Esophagus muscularis mucosa (tissue), 4 donors: ENCODE results near the gene KLHL6. TPM values are rescaled to one million over a fixed set of nuclear protein-coding genes. Genes with fewer than 3 reads are reported as not detected.

Source experiments
- DNase-seq: peaks from one replicate; pipeline ENCODE4 v3.0.0-alpha.2; 2017; ENCODE audit errors: extremely low spot score
- H3K27ac ChIP-seq, 4 donors: fragments of 200-600 bp; sonication (generic); replicated peaks in 1 of 4; 1 replicate in 3 of 4; 2 replicates in 1 of 4; pipeline ENCODE4 v1.5.1; 2016 to 2019; ENCODE audit warnings: mild to moderate bottlenecking in 1 of 4
- H3K27me3 ChIP-seq, 4 donors: fragments of 200-600 bp; sonication (generic); one replicate each; pipeline versions ENCODE4 v1.5.1 to v1.6.0; 2016 to 2019
- H3K36me3 ChIP-seq, 4 donors: fragments of 200-600 bp; sonication (generic); one replicate each; pipeline ENCODE4 v1.5.1; 2016 to 2019
- H3K4me1 ChIP-seq, 4 donors: fragments of 200-600 bp; sonication (generic); one replicate each; pipeline ENCODE4 v1.5.1; 2016 to 2019
- H3K4me3 ChIP-seq, 4 donors: fragments of 200-600 bp; sonication (generic); 1 replicate in 2 of 4; 2 replicates in 2 of 4; pipeline ENCODE4 v1.5.1; 2016 to 2019; ENCODE audit warnings: mild to moderate bottlenecking in 4 of 4, moderate library complexity in 1 of 4
- H3K9me3 ChIP-seq, 4 donors: fragments of 200-600 bp; sonication (generic); 1 replicate in 3 of 4; 2 replicates in 1 of 4; pipeline ENCODE4 v1.5.1; 2016 to 2019
- CTCF ChIP-seq, 3 experiments: fragments of 200-600 bp in 2 of 3; fragments of 450-650 bp in 1 of 3; sonication (generic) in 2 of 3; IDR thresholded peaks; one replicate each; pipeline ENCODE4 v1.5.1; 2017 to 2019; ENCODE audit warnings: antibody characterized with exemption in 3 of 3, mild to moderate bottlenecking in 2 of 3, moderate library complexity in 1 of 3
- EP300 ChIP-seq: sonication (generic); formaldehyde crosslinking; IDR thresholded peaks from one replicate; pipeline ENCODE4 v1.6.1; 2017; ENCODE audit warnings: antibody characterized with exemption
- POLR2A ChIP-seq: fragments of 450-650 bp; IDR thresholded peaks from one replicate; pipeline ENCODE4 v1.6.1; 2017; ENCODE audit warnings: antibody characterized with exemption, moderate library complexity, mild to moderate bottlenecking, low read depth
- POLR2AphosphoS5 ChIP-seq, 2 donors: sonication (generic); formaldehyde crosslinking; IDR thresholded peaks; one replicate each; pipeline ENCODE4 v1.6.1; 2017; ENCODE audit warnings: antibody characterized with exemption in 2 of 2
- WGBS: methylation state at CpG from one replicate; pipeline ENCODE4 v1.1.5; 2018; 5-methylcytosine and 5-hydroxymethylcytosine counted together
- intact Hi-C: fragments of 100-400 bp; cut with DNase I; formaldehyde crosslinking; loops from one replicate; pipeline ENCODE4 v1.15.1; 2023
- total RNA-seq, 4 donors: library from RNA; depleted of rRNA; stranded (reverse); fragments of >200 nt; gene quantifications; one replicate each; pipeline versions ENCODE4 v1.1.0 to v1.2.1, GENCODE V29; 2016

The KLHL6 gene
- total RNA-seq, 4 donors from 2014 or later: 0.71 to 4.1 (median 1.3) TPM

DNA sequence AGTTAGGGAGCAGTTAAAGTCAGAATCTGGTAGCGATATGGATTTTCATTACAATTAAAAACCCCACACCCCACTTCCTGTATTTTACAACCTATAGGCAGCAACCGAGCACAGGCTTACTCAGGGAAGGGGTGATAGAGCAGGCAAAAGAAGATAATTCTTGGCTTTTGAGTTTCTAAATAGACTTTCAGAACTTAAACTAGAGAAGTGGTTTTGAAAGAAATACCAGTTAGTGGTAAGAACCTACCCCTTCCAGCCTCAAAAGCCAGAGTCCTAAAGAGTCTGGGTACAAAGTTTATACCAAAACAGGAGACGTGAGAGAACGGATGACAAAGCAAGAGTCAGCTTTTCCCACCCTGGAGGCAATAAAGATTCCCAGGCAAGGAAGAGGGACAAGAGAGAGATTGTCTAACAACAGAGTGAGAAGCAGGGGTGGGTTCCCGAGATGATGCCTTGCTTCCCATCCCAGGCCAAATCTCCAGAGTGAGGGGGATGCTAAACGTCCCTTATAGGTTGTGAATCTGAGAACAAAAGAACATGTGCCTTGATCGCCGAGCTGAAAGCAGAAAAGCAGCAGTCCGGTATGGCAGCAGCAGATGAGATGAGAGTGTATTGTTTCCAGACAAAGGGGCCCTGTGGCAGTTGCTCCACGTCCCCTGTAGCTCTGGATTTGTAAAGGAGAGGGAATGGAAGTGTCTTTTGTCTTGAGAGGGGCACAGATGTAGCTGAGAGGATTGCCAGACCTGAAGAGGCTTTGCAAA lies 36.8 kb downstream of the KLHL6 start:
- no peak overlapping the region for H3K27ac ChIP-seq
- TF ChIP-seq POLR2AphosphoS5 (IDR thresholded peaks at IDR 0.05) (no peak), CTCF (IDR thresholded peaks at IDR 0.05) (no peak), POLR2A (no peak), EP300 (no peak)
- WGBS: 64% methylated on average over 10 of the region's 10 CpGs

DNA sequence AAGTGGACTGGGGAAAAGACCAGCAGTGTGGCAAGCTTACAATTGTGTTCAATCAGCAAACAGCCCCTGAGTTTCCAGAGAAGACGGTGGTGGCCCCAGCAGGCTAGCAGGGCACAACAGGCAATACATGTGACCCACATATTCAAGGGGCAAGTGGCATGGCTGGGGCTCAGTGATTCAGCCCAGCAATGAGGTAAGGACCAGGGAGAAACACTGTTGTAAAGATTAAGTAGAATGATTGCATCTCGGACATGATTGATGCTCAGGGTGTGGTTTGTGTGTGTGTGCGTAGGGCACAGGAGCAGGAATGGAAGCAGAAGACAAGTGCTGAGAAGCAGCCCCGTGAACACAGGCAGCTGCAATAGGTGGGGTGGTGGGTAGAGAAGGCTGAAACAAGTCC lies 37.9 kb downstream of the KLHL6 start:
- Histone ChIP-seq H3K36me3 (no peaks in the 10 kb centered on the region), H3K9me3 (no peaks in the 10 kb centered on the region), H3K4me1 (no peaks in the 10 kb centered on the region), H3K27me3 (no peaks in the 10 kb centered on the region), H3K27ac (no peak overlapping the region), H3K4me3 (no peak overlapping the region)
- intact Hi-C loops: no loop called here
- TF ChIP-seq CTCF (IDR thresholded peaks at IDR 0.05) (no peak), EP300 (no peak), POLR2AphosphoS5 (IDR thresholded peaks at IDR 0.05) (no peak), POLR2A (no peak)
- WGBS: 79% methylated on average over 4 of the region's 4 CpGs
- no peak for DNase-seq

More for the DNA sequence above, 36.8 kb downstream of the KLHL6 start:
- intact Hi-C loops: no loop called here
- no peak overlapping the region for H3K4me3 ChIP-seq
- H3K4me1 ChIP-seq: no peaks in the 10 kb centered on the region
- no peaks in the 10 kb centered on the region for H3K36me3 ChIP-seq
- DNase-seq: no peak
- no peaks in the 10 kb centered on the region for H3K27me3 ChIP-seq
- no peaks in the 10 kb centered on the region for H3K9me3 ChIP-seq

DNA sequence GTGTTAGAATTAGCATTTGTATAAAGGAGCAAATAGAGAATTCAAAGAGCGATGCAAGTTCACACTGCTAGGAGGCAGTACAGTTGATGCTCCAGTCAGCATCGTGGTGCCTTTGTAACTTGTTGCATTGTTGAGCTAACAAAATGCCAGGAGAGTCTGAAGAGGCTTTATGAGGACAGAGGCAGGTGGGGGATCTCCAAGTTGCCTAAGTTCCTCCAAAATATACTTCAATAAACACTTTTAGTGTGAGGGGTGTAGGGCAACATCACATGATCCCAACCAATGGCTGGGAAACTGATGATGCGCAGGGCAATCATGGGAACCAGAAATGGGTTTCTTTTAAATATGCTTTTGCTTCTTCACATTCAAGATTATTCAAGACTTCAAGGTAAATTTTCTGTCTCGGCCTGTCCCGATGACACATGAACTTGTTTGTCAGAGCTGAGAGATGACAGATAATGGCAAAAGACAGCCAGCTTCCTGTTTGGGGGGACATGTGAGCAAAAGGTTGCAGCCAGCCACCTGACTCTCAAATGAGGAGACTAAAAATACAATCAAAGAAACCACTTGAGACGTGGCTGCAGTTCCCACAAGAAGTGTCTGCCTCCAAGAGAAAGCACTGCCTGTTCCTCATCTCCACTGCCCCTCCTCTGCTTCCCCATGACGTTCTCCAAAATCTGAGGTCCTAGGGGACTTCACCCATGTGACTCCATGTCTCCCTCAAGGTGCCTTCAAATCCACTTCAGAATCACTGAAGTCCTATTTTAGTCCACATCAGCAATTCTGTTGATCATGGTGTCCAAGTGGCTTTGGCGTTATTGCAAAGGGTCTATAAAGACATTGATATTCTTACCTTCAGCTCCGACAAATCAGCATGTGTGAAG lies 39.3 kb downstream of the KLHL6 start:
- 74% methylated on average over 9 of the region's 9 CpGs for WGBS
- no peak for DNase-seq
- Histone ChIP-seq H3K27me3 (no peaks in the 10 kb centered on the region), H3K27ac (no peak overlapping the region), H3K36me3 (no peaks in the 10 kb centered on the region), H3K4me1 (peaks cover 0 to 3% (median 0%) of the 10 kb centered on the region in 4 donors), H3K4me3 (no peak overlapping the region), H3K9me3 (no peaks in the 10 kb centered on the region)
- TF ChIP-seq POLR2AphosphoS5 (IDR thresholded peaks at IDR 0.05) (no peak), CTCF (IDR thresholded peaks at IDR 0.05) (no peak), POLR2A (no peak), EP300 (no peak)
- intact Hi-C loops: no loop called here

DNA sequence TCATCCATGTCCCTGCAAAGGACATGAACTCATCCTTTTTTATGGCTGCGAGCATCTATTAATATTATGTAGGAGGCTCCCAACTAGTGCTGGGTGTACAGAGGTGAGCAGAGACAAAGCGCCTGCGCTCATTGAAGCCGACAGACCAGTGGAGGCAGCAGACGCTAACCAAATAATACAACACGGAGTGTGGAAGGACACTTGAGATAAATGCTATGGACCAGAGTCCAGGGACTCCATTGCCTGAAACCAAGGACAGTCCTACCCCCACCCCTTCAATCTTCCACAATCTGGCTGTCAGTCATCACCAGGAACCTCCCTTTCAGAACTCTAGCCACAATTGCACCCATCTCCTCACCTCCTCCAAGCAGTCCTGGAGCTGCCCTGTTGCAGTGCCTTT lies 41.5 kb downstream of the KLHL6 start:
- Histone ChIP-seq H3K27ac (no peak overlapping the region), H3K27me3 (no peaks in the 10 kb centered on the region), H3K4me3 (no peak overlapping the region), H3K9me3 (no peaks in the 10 kb centered on the region), H3K4me1 (peaks cover 0 to 3% (median 0%) of the 10 kb centered on the region in 4 donors), H3K36me3 (no peaks in the 10 kb centered on the region)
- no peak for DNase-seq
- intact Hi-C loops: no loop called here
- TF ChIP-seq POLR2A: no peak
- no peak for TF ChIP-seq EP300
- TF ChIP-seq POLR2AphosphoS5 (IDR thresholded peaks at IDR 0.05): no peak
- TF ChIP-seq CTCF (IDR thresholded peaks at IDR 0.05): no peak
- WGBS: 90% methylated on average over 6 of the region's 6 CpGs
